GM18907 (cell line): Measurements from ENCODE around the gene MTG1.
A peak's percentile ranks its signal among the peaks of the same experiment; 100 is the strongest.
"Not testable (repeated sequence)": the region's sequence is repeated elsewhere in the genome, so short reads cannot be mapped to it uniquely, and the experiment has no call there.

Experiments
- ATAC-seq: cut with Tn5 transposase; IDR thresholded peaks from one replicate; pipeline ENCODE4 v1.9.1; 2021; ENCODE audit warnings: mild to moderate bottlenecking, moderate library complexity; ENCODE audit not compliant: unreplicated experiment

Gene MTG1

DNA sequence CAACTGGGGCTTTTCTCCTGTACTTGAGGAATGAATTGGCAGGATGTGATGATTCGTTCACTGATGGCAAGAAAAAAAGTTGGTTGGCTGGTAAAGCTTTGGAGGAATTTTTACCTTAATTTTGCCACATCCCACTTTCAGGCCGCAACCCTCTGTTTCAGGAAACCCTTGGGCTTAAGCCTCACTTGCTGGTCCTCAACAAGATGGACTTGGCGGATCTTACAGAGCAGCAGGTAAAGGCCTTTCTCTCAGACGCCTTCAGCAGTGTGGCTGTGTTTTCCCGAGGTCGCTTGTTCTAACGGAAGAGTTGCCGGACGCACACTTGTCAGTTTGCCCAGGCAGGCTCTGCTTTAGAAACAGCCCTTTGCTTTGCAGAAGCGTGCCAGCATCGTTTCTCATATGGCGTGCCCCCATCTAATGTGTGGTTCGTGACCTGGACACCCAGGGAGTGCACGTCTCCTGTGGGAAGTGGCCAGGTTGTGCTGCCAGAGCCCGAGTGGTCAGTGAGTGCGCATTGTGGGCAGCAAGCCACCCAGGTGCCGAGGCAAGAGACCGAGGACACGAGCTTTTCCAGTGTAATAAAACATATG is 2.2 kb downstream of the MTG1 start:
- ATAC-seq, result no peak

GRCh38 chr10:133397938-133398337 is 4.0 kb downstream of the MTG1 start:
- no peak for ATAC-seq

DNA sequence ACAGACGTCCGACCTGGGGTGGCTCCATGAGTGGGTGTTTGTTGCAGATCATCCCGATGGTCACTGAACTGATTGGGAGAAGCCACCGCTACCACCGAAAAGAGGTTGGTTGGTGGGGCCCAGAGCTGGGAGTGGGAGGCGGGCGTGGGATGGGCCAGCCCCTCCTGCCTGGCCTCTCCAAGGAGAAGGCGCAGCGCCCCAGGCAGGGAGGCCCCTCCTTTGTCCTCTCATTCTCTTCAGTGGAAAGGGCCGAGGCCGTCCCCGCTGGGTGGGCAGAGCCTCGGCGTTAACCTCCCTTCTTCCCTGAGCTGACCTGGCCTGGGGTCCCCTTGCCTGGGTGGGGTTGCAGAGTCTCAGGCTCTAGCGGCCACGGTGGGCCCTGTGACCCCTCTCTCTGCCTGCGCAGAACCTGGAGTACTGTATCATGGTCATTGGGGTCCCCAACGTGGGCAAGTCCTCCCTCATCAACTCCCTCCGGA is 5.2 kb downstream of the MTG1 start:
- ATAC-seq, result no peak

- peak; percentile 66 for ATAC-seq
Observed at GRCh38 chr10:133400624-133401424, 6.9 kb downstream of the MTG1 start.

GRCh38 chr10:133401500-133401899 is 7.5 kb downstream of the MTG1 start:
- peak; percentile 17 for ATAC-seq

GRCh38 chr10:133401981-133402725 is 8.2 kb downstream of the MTG1 start:
- no peak for ATAC-seq

DNA sequence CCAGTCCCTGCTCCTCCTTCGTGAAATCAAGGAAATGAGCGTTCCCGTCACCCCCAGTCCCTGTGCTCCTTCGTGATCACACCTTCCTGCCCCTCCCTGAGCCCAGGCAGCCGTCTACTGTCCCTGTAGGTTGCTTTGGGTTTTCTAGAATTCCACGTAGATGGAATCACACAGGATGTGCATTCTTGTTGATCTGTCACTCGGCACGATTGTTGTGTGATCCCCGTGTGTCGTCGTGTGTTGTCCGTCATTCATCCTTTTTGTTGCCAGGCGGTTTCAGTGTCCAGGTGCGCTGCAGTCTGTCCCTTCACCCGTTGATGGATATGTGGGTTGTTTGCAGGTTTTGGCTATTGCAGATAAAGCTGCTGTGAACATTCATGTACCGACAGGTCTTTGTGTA is 9.4 kb downstream of the MTG1 start:
- ATAC-seq, result no peak

DNA sequence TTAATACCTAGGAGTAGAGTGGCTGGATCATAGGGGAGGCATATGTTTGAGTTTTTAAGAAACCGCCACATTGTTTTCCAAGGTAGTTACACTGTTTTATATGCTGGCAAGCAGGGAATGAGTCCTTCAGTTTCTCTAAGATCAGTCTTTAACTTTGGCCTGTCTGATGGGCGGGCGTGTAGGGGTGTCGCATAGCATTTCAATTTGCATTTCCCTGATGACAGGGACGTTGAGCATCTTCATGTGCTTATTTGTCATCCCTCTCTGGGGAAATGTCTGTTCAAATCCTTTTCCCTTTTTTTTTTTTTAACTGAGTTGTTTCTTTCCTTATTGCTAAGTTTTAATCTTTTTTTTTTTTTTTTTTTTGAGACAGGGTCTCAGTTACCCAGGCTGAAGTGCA is 9.8 kb downstream of the MTG1 start:
- no peak for ATAC-seq

- ATAC-seq, result no peak
Observed at GRCh38 chr10:133405272-133405671, 11.3 kb downstream of the MTG1 start.

DNA sequence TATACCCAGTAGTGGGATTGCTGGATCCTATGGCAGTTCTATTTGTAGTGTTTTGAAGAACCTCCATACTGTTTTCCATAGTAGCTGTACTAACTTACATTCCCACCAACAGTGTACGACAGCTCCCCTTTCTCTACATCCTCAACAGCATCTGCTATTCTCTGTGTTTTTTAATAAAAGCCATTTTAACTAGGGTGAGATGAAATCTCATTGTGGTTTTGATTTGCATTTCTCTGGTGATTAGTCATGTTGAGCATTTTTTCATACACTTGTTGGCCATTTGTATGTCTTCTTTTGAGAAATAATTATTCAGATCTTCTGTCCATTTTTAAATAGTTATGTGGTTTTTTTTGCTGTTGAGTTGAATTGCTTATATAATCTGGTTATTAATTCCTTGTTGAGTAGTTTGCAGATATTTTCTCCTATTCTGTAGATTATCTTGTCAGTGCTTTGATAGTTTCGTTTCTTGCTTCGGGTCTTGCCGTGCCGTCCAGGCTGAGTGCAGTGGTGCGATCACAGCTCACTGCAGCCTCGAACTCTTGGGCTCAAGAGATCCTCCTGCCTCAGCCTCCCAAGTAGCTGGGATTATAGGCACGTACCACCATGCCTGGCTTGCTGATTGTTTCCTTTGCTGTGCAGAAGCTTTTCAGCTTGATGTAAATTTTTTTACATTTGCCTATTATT is 12.0 kb downstream of the MTG1 start:
- peak; percentile 42 for ATAC-seq

- no peak for ATAC-seq
Observed at GRCh38 chr10:133411523-133412380, 17.8 kb downstream of the MTG1 start.

DNA sequence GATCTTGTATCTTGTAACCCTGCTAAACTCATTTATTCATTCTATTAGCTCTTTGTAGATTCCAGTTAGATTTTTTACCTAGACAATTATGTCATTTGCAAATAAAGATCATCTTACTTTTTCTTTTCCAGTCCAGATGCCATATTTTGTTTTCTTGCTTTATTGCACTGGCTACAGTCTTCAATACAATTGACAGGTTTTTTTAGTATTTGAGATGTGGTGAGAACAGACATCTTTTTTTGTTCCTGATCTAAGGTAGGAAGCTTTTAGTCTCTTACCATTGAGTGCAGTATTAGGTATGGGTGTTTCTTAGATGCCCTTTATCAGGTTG is 18.4 kb downstream of the MTG1 start:
- ATAC-seq, result no peak

DNA sequence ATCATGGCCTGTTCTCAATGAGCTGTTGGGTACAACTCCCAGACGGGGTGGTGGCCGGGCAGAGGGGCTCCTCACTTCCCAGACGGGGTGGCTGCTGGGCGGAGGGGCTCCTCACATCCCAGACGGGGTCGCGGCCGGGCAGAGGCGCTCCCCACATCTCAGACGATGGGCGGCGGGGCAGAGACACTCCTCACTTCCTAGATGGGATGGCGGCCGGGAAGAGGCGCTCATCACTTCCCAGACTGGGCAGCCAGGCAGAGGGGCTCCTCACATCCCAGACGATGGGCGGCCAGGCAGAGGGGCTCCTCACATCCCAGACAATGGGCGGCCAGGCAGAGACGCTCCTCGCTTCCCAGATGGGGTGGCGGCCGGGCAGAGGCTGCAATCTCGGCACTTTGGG is 20.4 kb downstream of the MTG1 start:
- ATAC-seq, result not testable (repeated sequence)

GRCh38 chr10:133415752-133416151 is 21.8 kb downstream of the MTG1 start:
- ATAC-seq, result no peak

GRCh38 chr10:133418289-133418993 is 24.5 kb downstream of the MTG1 start:
- ATAC-seq, result no peak

- no peak for ATAC-seq
Observed at GRCh38 chr10:133419211-133419950, 25.4 kb downstream of the MTG1 start.

DNA sequence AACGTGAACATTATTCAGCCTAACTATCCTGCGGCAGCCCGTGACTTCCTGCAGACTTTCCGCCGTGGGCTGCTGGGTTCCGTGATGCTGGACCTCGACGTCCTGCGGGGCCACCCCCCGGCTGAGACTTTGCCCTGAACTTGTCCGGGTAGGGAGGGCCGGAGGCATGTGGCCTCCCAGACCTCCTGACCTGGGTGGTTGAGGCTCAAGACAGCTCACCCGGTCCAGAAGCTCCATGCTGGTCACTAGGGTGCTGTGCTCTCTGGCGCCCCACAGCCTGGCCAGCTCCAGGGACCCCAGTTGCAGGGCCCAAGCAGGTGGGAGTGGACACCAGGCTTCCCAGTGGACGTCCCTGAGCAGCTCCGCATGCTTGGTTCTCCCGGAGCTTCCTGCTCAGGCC is 26.1 kb downstream of the MTG1 start:
- ATAC-seq, result no peak

DNA sequence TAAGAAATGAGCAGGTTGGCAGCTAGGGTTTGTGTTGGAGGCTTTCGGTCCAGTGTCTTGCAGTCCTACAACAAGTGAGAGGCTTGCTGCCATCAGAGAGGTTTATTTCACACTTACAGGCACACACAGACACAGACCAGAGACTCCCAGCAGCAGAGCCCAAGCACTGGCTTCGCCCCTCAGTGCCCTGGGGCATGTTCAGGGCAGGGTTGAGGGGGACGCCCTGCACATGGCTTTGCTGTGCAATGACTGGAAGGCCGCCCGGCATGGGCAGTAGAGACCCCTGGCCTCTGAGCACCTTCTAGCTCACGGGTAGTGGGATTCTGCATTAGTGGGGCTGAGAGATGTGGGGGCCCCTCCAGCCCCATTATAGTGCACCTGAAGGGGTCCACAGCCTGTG is 26.6 kb downstream of the MTG1 start:
- no peak for ATAC-seq
